Subcutaneous adipose tissue (tissue), 4 donors: ENCODE data around the gene DYNC1I1. TPM values are rescaled to one million over a fixed set of nuclear protein-coding genes. Genes with fewer than 3 reads are reported as not detected.

Experiments used
- total RNA-seq, 4 donors: library from RNA; depleted of rRNA; stranded (reverse); fragments of >200 nt; gene quantifications; one replicate each; pipeline ENCODE4 v1.1.0, GENCODE V29; 2016
- TF ChIP-seq, protein P1 (sequence below): fragments of 450-650 bp; IDR thresholded peaks from one replicate; pipeline ENCODE4 v1.5.1; 2016; ENCODE audit warnings: low read depth, mild to moderate bottlenecking, control low read depth, antibody characterized with exemption, moderate library complexity

Gene DYNC1I1
- total RNA-seq, 4 donors from 2014 or later = 4.5 to 8.1 (median 5.1) TPM

- TF ChIP-seq, protein P1, sequence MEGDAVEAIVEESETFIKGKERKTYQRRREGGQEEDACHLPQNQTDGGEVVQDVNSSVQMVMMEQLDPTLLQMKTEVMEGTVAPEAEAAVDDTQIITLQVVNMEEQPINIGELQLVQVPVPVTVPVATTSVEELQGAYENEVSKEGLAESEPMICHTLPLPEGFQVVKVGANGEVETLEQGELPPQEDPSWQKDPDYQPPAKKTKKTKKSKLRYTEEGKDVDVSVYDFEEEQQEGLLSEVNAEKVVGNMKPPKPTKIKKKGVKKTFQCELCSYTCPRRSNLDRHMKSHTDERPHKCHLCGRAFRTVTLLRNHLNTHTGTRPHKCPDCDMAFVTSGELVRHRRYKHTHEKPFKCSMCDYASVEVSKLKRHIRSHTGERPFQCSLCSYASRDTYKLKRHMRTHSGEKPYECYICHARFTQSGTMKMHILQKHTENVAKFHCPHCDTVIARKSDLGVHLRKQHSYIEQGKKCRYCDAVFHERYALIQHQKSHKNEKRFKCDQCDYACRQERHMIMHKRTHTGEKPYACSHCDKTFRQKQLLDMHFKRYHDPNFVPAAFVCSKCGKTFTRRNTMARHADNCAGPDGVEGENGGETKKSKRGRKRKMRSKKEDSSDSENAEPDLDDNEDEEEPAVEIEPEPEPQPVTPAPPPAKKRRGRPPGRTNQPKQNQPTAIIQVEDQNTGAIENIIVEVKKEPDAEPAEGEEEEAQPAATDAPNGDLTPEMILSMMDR = no peak
Observed at GRCh38 chr7:96033009-96033598, 260.8 kb downstream of the DYNC1I1 start.

GRCh38 chr7:96034940-96035727 is 262.8 kb downstream of the DYNC1I1 start:
- TF ChIP-seq, protein P1 = no peak

DNA sequence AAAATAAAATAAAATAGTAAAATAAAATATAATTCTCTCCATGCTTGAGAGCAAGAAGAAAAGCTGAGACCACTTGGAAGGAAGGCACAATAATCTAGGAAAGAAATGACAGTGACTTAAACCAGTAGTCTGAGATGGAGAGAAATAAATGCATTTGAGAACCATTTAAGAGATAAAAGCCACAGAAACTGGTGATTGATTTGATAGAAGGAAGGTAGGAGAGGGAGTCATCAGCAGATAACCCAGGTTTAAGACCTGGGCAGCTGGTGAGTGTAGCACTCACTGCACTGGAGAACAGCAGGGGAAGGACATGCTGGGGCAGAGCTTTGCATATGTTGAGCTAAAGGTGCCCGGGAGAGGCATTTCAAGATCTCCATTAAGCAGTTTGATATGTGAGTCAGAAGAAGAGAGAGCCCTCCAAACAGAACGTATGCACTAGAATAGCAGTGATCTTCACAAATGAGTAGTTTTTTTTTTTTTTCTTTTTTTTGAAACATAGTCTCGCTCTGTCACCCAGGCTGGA is 268.0 kb downstream of the DYNC1I1 start:
- TF ChIP-seq, protein P1 = no peak

DNA sequence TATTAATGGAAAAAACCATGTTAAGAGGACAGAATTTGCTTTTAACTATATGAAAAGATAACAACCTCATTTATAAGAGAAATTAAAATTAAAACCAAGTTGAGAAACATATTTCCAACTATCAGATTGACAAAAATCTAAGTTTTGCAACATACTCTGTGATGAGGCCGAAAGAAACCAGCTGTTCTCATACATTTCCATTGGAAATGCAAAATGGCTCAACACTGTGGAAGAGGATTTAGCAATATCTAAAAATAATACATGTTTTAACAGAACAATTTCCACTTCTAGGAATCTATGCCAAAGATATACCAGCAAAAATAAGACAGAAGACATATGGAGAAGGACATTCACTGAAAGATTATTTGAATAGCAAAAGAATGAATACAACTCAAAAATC is 268.8 kb downstream of the DYNC1I1 start:
- TF ChIP-seq, protein P1 = no peak

DNA sequence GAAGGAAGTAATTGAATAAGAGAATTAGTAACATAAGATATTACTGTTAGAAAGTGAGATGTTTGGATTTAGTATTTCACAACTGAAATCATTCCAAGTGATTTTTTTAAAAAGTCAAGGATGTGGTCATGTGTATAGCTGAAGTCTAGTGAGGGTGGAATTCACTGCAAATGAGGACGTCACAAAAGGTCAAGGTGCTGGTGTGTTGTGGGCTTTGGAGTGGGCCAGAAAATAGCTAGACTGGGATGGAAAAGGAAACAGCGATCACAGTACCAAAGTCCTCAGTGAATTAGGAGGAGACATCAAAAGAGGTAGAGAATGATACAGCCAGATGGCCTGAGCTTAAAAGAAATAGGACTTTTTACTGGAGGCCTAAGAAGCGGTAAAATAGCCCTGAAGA is 272.8 kb downstream of the DYNC1I1 start:
- TF ChIP-seq, protein P1 = no peak

DNA sequence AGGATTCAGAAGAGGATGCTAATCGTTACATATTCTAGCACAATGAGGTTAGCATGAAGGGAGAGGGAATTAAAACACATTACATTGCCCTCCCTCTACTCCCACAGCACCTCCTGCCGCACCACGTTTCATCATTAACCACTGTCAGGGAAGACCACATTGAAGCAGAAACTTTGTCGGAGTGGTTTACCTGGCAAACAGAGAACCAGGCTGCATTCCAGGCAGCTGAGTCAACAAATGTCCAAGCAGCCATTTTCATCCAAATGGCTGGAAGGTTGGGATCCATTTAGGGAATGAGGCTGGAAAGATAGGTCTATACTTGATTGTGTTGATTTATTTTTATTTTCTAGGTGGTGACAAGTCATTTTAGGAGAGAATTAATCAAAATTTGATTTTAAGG is 273.6 kb downstream of the DYNC1I1 start:
- TF ChIP-seq, protein P1 = no peak

DNA sequence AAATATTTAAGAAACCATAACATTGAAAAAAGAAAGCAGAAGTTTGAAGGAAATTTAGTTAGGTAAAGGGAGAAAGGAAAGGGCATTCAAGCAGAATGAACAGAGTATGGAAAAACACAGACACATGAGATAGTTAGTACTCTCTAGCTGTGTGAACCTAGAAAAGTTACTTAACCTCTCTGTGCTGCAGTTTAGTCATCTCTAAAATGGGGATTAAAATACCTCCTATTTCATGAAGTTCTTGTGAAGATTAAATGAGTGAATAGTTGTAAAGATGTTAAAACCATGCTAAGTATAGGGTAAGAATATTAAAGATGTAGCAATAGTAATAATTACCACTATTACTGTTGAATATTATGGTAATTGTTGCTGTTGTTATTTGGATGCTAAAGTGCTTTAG is 279.9 kb downstream of the DYNC1I1 start:
- TF ChIP-seq, protein P1 = no peak
